ENCODE data around the gene BHLHE41.

The BHLHE41 gene

GRCh38 chr12:26102953-26103352 is 21.9 kb downstream of the BHLHE41 start:
- no peak for TF ChIP-seq ZNF70 (CRISPR knock-in tag; IDR thresholded peaks at IDR 0.05)
- TF ChIP-seq POU6F1 (CRISPR knock-in tag; IDR thresholded peaks at IDR 0.05; ENCODE audit: borderline replicate concordance, low read depth) = no peak
- no peak for TF ChIP-seq ISL1 (CRISPR knock-in tag; IDR thresholded peaks at IDR 0.05)
- no peak for TF ChIP-seq BACH2 (CRISPR knock-in tag; IDR thresholded peaks at IDR 0.05; ENCODE audit: borderline replicate concordance)
- no peak for TF ChIP-seq SNAI2 (CRISPR knock-in tag; IDR thresholded peaks at IDR 0.05)
- TF ChIP-seq GLIS3 (CRISPR knock-in tag; IDR thresholded peaks at IDR 0.05) = no peak
- no peak for TF ChIP-seq ESRRG (CRISPR knock-in tag; IDR thresholded peaks at IDR 0.05)
- TF ChIP-seq TSHZ2 (CRISPR knock-in tag; IDR thresholded peaks at IDR 0.05) = no peak
- TF ChIP-seq ZC3H10 (CRISPR knock-in tag; IDR thresholded peaks at IDR 0.05) = no peak
- TF ChIP-seq ZNF8 (CRISPR knock-in tag; IDR thresholded peaks at IDR 0.05) = no peak
- TF ChIP-seq CREB5 (CRISPR knock-in tag; IDR thresholded peaks at IDR 0.05; ENCODE audit: low read depth) = no peak
- TF ChIP-seq TCF4 (CRISPR knock-in tag; IDR thresholded peaks at IDR 0.05; ENCODE audit: borderline replicate concordance) = no peak
- no peak for TF ChIP-seq TOX (CRISPR knock-in tag; IDR thresholded peaks at IDR 0.05; ENCODE audit: borderline replicate concordance)
- no peak for ATAC-seq

- TF ChIP-seq OSR1 (CRISPR knock-in tag; IDR thresholded peaks at IDR 0.05) = no peak
- no peak for ATAC-seq
Measured at GRCh38 chr12:26101763-26102162, 23.1 kb downstream of the BHLHE41 start.

GRCh38 chr12:26101350-26101734 is 23.5 kb downstream of the BHLHE41 start:
- TF ChIP-seq PPARA (CRISPR knock-in tag; IDR thresholded peaks at IDR 0.05; ENCODE audit: borderline replicate concordance) = no peak
- TF ChIP-seq ISL1 (CRISPR knock-in tag; IDR thresholded peaks at IDR 0.05) = no peak
- no peak for TF ChIP-seq PATZ1 (CRISPR knock-in tag; IDR thresholded peaks at IDR 0.05; ENCODE audit: borderline replicate concordance)
- TF ChIP-seq SNAI2 (CRISPR knock-in tag; IDR thresholded peaks at IDR 0.05) = no peak
- no peak for TF ChIP-seq ZC3H10 (CRISPR knock-in tag; IDR thresholded peaks at IDR 0.05)
- no peak for TF ChIP-seq TSHZ2 (CRISPR knock-in tag; IDR thresholded peaks at IDR 0.05)
- no peak for TF ChIP-seq ZNF70 (CRISPR knock-in tag; IDR thresholded peaks at IDR 0.05)
- no peak for TF ChIP-seq ZNF8 (CRISPR knock-in tag; IDR thresholded peaks at IDR 0.05)
- TF ChIP-seq TCF4 (CRISPR knock-in tag; IDR thresholded peaks at IDR 0.05; ENCODE audit: borderline replicate concordance) = no peak
- TF ChIP-seq ZNF565 (CRISPR knock-in tag; conservative IDR thresholded peaks at IDR 0.05; ENCODE audit: low read depth) = no peak
- TF ChIP-seq CSDC2 (CRISPR knock-in tag; IDR thresholded peaks at IDR 0.05) = no peak
- TF ChIP-seq POU6F1 (CRISPR knock-in tag; IDR thresholded peaks at IDR 0.05; ENCODE audit: borderline replicate concordance, low read depth) = no peak
- TF ChIP-seq ZFP3 (CRISPR knock-in tag; IDR thresholded peaks at IDR 0.05) = no peak
- no peak for TF ChIP-seq CREB5 (CRISPR knock-in tag; IDR thresholded peaks at IDR 0.05; ENCODE audit: low read depth)
- ATAC-seq = no peak

Measured in SK-N-SH treated with all-trans-retinoic acid at 6 μM for 48 hours (cell line).